Activated CD4-positive, CD25-positive, alpha-beta regulatory T cell treated with anti-CD3 and anti-CD28 coated beads, Interleukin-2, amount 50 U/mL, for 72 hours (primary cell): Measurements from ENCODE around the gene C2orf80.
"Not testable (repeated sequence)": the region's sequence is repeated elsewhere in the genome, so short reads cannot be mapped to it uniquely, and the experiment has no call there.

Source experiments
- DNase-seq: peaks from one replicate; pipeline ENCODE4 v3.0.0; 2021

The C2orf80 gene

GRCh38 chr2:208189810-208190503 lies at the start of gene C2orf80:
TSS of gene C2orf80 (minus strand) at chr2:208190030. CDS start at chr2:208186986, 3,044 bp downstream.
- no peak for DNase-seq

- DNase-seq, result no peak
These were observed 46.0 kb upstream of the C2orf80 start for GRCh38 chr2:208235860-208236259.

- DNase-seq, result no peak
These were observed 45.0 kb upstream of the C2orf80 start for GRCh38 chr2:208234786-208235185.

GRCh38 chr2:208228476-208228875 lies 38.6 kb upstream of the C2orf80 start:
- DNase-seq, result no peak

GRCh38 chr2:208227581-208228232 lies 37.9 kb upstream of the C2orf80 start:
- no peak for DNase-seq

GRCh38 chr2:208224802-208225201 lies 35.0 kb upstream of the C2orf80 start:
- no peak for DNase-seq

GRCh38 chr2:208222351-208222750 lies 32.5 kb upstream of the C2orf80 start:
- DNase-seq, result no peak

GRCh38 chr2:208221873-208222272 lies 32.0 kb upstream of the C2orf80 start:
- not testable (repeated sequence) for DNase-seq

- DNase-seq, result no peak
These were observed 21.0 kb upstream of the C2orf80 start for GRCh38 chr2:208210688-208211451.

- no peak for DNase-seq
These were observed 18.7 kb upstream of the C2orf80 start for GRCh38 chr2:208208335-208209085.

- DNase-seq, result no peak
These were observed 17.9 kb upstream of the C2orf80 start for GRCh38 chr2:208207769-208208168.

- no peak for DNase-seq
These were observed 14.3 kb upstream of the C2orf80 start for GRCh38 chr2:208204166-208204565.

GRCh38 chr2:208195531-208195930 lies 5.7 kb upstream of the C2orf80 start:
- DNase-seq, result no peak

GRCh38 chr2:208192611-208193236 lies 2.9 kb upstream of the C2orf80 start:
- DNase-seq, result no peak

GRCh38 chr2:208189069-208189809 lies 591 bp downstream of the C2orf80 start:
- no peak for DNase-seq

GRCh38 chr2:208186893-208187292 lies 2.9 kb downstream of the C2orf80 start:
- DNase-seq, result no peak

- no peak for DNase-seq
These were observed 3.4 kb downstream of the C2orf80 start for GRCh38 chr2:208186465-208186864.

- DNase-seq, result no peak
These were observed 5.7 kb downstream of the C2orf80 start for GRCh38 chr2:208183972-208184705.

- DNase-seq, result no peak
These were observed 6.3 kb downstream of the C2orf80 start for GRCh38 chr2:208183526-208183925.

GRCh38 chr2:208182835-208183234 lies 7.0 kb downstream of the C2orf80 start:
- DNase-seq, result no peak

GRCh38 chr2:208179028-208179609 lies 10.7 kb downstream of the C2orf80 start:
- no peak for DNase-seq
